Islet precursor cell (in vitro differentiated cells): ENCODE measurements around the gene EIF4E2.

Source experiments
- DNase-seq: peaks from one replicate; pipeline ENCODE4 v3.0.0-alpha.2; 2018

EIF4E2 gene

DNA sequence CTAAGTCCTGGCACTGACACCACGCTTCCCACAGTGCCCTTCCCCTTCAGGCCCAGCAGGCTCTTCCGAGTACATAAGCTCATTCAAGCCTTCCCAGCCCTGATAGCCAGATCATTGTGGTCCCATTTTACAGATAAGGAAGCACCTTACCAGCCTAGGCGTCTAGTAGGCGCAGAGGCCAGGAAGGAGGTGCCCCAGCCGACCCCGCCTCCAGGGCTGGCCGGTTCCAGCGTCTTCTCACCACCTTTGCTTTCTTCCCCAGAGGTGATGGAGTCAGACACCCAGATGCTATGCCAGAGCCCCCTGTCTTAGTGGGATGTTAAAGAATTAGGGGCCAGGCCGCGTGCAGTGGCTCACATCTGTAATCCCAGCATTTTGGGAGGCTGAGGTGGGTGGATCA is 54.0 kb downstream of the EIF4E2 start:
- DNase-seq = no peak

DNA sequence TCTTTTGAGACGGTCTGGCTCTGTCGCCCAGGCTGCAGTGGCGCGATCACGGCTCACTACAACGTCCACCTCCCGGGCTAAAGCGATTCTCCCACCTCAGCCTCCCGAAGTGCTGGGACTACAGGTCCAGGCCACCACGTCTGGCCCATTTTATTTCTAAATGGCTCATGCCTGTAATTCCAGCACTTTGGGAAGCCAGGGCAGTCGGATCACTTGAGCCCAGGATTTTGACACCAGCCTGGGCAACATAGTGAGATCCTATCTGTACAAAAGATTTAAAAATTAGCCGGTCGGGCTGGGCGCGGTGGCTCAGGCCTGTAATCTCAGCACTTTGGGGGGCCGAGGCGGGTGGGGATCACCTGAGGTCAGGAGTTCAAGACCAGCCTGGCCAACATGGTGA is 56.5 kb downstream of the EIF4E2 start:
- no peak for DNase-seq

DNA sequence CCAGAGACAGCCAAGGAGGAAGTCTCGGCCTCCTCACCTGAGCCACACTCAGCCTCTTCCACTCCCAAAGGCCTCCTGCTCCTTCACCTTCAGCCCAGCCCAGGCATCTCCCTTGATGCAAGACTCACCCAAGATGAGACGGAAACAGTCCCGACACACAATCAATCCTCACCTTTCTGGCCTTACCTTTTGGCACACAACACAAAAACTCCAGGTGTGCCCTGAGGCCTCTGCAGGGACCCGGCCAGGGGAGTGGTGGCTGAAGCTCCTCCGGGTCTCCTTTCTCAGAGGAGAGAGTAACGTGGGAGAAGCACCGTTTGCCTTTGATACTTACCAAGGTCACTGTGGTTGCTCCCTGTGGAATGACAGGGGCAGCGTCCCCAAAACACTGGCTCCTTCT is 59.1 kb downstream of the EIF4E2 start:
- DNase-seq = peak; percentile 51

DNA sequence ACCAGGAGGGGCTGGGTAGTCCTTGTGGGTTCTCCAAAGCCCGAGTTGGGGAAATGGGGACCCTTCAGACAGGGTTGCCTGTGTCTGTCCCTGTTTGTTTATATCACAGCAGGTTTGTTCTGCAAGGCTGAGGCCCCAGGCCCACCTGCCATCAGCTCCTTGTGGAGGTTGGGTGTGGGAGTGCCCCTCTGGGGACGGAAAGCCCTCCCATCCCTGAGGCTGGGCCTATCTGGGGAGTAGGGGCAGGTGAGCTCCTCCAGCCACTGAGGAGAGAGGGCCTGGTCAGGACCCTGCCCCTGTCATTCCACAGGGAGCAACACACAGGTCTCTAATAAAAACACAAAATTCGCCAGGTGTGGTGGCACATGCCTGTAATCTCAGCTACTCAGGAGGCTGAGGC is 59.6 kb downstream of the EIF4E2 start:
- DNase-seq = no peak

DNA sequence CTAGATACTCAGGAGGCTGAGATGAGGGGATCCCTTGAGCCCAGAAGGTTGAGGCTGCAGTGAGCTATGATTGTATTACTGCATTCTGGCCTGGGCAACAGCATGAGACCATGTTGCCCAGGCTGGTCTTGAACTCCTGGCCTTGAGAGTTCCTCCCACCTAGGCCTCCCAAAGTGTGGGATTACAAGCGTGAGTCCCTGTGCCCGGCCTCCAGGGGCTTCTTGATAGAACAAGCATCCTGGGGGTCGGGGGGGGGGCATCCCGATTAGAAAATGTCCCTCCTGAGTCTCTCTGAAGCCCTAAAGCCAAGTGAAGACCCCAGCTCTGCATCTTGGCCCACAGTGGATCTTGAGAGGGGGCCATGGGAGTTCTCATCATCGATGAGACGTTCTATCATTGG is 60.6 kb downstream of the EIF4E2 start:
- no peak for DNase-seq

DNA sequence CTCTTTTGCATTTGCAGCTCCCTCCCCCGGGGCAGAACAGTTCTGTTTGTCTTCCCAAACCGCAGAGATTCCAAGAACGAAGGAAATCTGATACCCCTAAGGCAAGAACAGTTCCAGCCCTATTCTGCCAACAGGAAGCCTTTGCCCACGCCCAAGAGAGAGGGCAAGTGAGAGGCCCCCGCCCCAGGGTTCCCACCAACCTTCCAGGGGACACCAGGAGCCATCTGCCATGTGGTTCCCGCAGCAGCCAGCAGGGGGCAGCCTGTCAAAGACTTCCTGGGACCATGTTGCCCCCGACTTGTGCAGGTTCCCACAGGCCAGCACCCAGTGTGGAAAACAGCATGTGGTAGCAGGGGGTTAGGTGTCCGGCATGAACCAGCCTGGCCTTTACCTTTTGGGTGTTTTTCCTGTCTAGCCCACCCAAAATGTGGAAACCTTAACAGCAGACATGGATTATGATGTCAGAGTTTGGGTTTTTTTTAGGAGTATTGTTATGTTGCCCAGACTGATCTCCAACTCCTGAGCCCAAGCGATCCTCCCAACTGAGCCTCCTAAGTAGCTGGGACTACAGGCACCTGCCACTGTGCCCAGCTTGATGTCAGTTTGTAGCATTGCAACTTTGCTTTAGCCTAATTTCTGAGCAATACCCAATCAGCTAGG is 61.2 kb downstream of the EIF4E2 start:
- peak; percentile 90 for DNase-seq

DNA sequence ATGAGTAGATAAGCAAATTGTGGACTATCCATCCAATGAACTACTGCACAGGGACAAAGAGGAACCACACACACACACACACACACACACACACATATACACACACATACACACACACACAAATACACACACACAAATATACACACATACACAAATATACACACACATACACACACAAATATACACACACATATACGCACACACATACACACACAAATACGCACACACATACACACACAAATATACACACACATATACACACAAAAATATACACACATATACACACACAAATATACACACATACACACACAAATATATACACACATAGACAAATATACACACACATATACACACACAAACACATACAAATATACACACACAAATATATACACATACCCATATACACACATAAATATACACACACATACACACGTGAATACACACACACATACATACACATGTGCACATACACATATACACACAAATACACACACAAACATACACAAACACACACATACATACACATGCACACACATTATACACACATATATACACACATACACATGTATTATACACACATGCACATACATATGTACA is 63.1 kb downstream of the EIF4E2 start:
- no peak for DNase-seq

DNA sequence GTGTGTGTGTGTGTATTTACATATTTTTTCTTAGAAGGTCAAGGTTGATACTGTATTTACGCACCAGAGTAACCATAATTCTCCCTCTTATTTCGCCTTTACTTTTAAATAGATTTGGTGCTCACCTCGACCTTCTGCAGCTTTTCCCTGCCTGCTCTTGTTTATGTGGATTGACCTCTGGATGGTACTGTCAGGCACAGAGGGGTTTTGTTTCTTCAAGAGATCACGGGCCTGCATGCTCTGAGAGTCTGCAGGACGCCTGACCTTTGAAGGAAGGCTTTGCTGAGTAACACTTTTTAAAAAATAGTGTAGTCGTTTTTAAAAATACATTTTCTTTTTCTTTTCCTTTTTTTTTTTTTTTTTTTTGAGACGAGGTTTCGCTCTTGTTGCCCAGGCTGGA is 64.8 kb downstream of the EIF4E2 start:
- no peak for DNase-seq
